Choroid plexus epithelial cell (primary cell): Measurements from ENCODE around the gene IDH3G.

ENCODE experiments used
- DNase-seq: peaks from one replicate; pipeline ENCODE4 v3.0.0-alpha.2; 2010; ENCODE audit warnings: low read depth
- H3K4me3 ChIP-seq: 2 replicates; pipeline ENCODE4 v1.5.1; 2011; ENCODE audit warnings: low read depth, mild to moderate bottlenecking, control low read depth, low read length, moderate library complexity
- CTCF ChIP-seq: conservative IDR thresholded peaks from 2 replicates; pipeline ENCODE4 v1.5.1; 2011; ENCODE audit warnings: low read depth, mild to moderate bottlenecking, control low read depth, inconsistent platforms, low read length, moderate library complexity

Gene IDH3G

DNA sequence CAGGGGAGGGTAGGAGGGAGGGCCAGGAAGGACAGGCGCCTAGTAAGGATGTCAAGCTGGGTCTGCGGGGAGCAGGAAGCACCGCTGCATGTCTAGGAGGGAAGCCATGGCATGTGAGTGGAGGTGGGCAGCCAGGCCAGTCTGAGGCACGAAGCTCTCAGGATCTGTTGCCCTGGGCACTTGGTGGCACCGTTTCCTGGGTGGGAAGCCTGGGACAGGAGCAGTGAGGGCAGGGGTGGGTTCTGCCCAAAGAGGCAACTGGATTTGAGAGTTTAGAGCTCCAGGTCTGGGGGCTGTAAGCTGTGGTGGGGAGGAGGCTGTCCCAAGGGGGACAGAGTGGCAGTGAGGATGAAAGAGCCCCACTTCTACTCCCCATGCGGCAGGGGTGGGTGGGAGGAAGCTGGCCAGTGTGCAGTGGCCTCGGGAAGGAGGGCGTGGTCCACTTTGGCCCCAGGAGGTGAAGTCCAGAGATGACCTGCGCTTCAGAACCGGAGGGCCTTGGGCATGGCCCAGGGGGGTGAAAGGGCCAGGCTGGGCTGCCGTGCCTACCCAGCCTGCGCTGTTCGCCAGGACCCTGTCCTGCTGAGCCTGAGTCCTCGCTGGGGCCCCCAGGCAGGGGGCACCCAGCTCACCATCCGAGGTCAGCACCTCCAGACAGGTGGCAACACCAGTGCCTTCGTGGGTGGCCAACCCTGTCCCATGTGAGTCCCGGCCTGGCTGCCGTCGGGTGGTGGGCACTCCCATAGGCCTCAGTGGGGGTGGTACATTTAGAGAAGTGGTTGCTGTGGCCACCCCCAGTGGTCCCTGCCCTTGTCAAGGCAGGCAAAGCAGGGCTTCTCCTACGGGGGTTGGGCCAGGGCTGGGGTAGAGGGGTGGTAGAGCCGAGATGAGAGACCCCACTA, 21.6 kb downstream of the IDH3G start:
- DNase-seq = no peak
- no peak overlapping the region for H3K4me3 ChIP-seq
- TF ChIP-seq CTCF = no peak

DNA sequence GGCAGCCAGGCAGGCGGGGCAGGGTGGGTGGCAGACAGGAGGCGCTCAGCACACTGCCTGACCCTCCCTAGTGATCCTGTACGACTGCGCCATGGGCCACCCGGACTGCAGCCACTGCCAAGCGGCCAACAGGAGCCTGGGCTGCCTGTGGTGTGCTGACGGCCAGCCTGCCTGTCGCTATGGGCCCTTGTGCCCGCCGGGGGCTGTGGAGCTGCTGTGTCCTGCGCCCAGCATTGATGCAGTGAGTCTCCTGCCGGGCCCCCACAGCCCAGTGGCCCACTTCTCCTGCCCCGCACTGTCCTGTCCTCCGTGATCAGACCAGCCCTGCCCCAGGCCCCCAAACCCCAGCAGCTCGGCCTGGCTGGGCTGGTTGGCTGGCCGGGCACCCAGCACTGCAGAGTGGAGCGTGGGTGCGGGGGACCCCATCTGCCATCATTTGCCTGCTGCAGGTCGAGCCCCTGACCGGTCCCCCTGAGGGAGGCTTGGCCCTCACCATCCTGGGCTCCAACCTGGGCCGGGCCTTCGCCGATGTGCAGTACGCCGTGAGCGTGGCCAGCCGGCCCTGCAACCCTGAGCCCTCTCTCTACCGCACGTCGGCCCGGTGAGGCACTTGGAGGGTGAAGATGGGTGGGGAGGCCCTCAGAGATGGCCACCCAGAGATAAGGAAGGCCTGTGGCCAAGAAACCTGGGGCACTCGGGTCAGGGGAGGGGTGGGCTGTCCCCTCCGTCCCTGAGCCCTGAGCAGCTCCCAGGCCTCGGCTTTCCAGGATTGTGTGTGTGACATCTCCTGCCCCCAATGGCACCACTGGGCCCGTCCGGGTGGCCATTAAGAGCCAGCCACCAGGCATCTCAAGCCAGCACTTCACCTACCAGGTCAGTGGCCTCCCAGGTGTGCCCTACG, 22.5 kb downstream of the IDH3G start:
- DNase-seq = no peak
- no peak overlapping the region for H3K4me3 ChIP-seq

GRCh38 chrX:153770601-153771414, 23.4 kb downstream of the IDH3G start:
- TF ChIP-seq CTCF = no peak
- H3K4me3 ChIP-seq = no peak overlapping the region
- DNase-seq = no peak

More for the DNA sequence above, 22.5 kb downstream of the IDH3G start:
- no peak for TF ChIP-seq CTCF

GRCh38 chrX:153769865-153770600, 24.1 kb downstream of the IDH3G start:
- H3K4me3 ChIP-seq = no peak overlapping the region
- TF ChIP-seq CTCF = no peak
- no peak for DNase-seq

DNA sequence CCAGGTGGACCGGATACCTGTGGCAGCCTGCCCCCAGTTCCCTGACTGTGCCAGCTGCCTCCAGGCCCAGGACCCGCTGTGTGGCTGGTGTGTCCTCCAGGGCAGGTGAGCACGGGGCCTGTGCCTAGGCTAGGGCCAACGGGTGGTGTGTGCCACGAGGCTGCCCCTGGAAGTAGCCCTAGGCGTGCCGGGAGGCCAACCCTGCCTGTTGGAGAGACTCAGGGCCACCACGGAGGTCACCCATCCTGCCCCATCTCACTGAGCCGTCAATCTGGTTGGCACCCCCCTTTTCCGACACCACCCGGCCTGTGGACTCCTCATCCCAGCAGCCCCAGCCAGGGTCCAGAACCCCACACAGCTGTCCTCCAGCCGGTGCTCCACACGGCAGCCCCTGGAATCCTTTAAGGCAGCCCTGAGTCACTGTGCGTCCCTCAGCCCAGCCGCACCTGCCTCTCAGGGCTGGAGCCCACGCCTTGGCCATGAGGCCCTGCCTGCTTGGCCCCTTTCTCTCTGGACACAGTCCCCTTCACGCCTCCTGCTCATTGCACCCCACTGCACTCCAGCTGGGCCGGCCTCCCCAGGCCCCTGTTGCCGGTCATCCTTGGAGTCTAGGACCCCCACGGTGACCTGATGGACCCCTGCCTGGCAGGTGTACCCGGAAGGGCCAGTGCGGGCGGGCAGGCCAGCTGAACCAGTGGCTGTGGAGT, 24.9 kb downstream of the IDH3G start:
- H3K4me3 ChIP-seq = no peak overlapping the region
- no peak for DNase-seq
- TF ChIP-seq CTCF = no peak
